Hepatocyte (in vitro differentiated cells): ENCODE results near the gene DCC. TPM values are rescaled to one million over a fixed set of nuclear protein-coding genes. Genes with fewer than 3 reads are reported as not detected.

Experiments
- DNase-seq: peaks from one replicate; pipeline ENCODE4 v3.0.0-alpha.2; 2016; ENCODE audit warnings: low spot score
- H2AFZ ChIP-seq: fragments of 200-600 bp; sonication (generic); 2 replicates; pipeline ENCODE4 v1.6.0; 2016; ENCODE audit warnings: antibody characterized with exemption, mild to moderate bottlenecking
- H3K27ac ChIP-seq: fragments of 200-600 bp; sonication (generic); 2 replicates; pipeline ENCODE4 v1.5.1; 2016; ENCODE audit warnings: mild to moderate bottlenecking
- H3K27me3 ChIP-seq: fragments of 200-600 bp; sonication (generic); 2 replicates; pipeline ENCODE4 v1.6.1; 2016
- H3K36me3 ChIP-seq: fragments of 200-600 bp; sonication (generic); replicated peaks from 2 replicates; pipeline ENCODE4 v1.5.1; 2016; ENCODE audit warnings: low read depth; ENCODE audit not compliant: insufficient read depth
- H3K4me1 ChIP-seq: fragments of 200-600 bp; sonication (generic); 2 replicates; pipeline ENCODE4 v1.5.1; 2016; ENCODE audit warnings: mild to moderate bottlenecking, moderate library complexity; ENCODE audit not compliant: insufficient read depth
- H3K4me2 ChIP-seq: fragments of 200-600 bp; sonication (generic); 2 replicates; pipeline ENCODE4 v1.6.0; 2016
- H3K4me3 ChIP-seq: fragments of 200-600 bp; sonication (generic); 2 replicates; pipeline ENCODE4 v1.5.1; 2016; ENCODE audit warnings: mild to moderate bottlenecking
- H3K79me2 ChIP-seq: fragments of 200-600 bp; sonication (generic); 2 replicates; pipeline ENCODE4 v1.6.0; 2017; ENCODE audit warnings: mild to moderate bottlenecking
- H3K9me2 ChIP-seq: fragments of 200-600 bp; sonication (generic); replicated peaks from 2 replicates; pipeline ENCODE4 v1.6.0; 2017; ENCODE audit warnings: mild to moderate bottlenecking; ENCODE audit not compliant: insufficient read depth
- H3K9me3 ChIP-seq: fragments of 200-600 bp; sonication (generic); 2 replicates; pipeline ENCODE4 v1.5.1; 2016; ENCODE audit warnings: low read depth, mild to moderate bottlenecking
- H4K20me1 ChIP-seq: fragments of 200-600 bp; sonication (generic); 2 replicates; pipeline ENCODE4 v1.6.0; 2016; ENCODE audit warnings: mild to moderate bottlenecking; ENCODE audit not compliant: insufficient read depth, poor library complexity, severe bottlenecking
- CTCF ChIP-seq: fragments of 200-600 bp; sonication (generic); IDR thresholded peaks from 2 replicates; pipeline ENCODE4 v1.5.1; 2016; ENCODE audit warnings: antibody characterized with exemption, mild to moderate bottlenecking; ENCODE audit not compliant: poor library complexity
- EZH2 ChIP-seq: fragments of 200-600 bp; sonication (generic); IDR thresholded peaks from 2 replicates; pipeline ENCODE4 v1.6.1; 2016; ENCODE audit warnings: antibody characterized with exemption, mild to moderate bottlenecking, borderline replicate concordance
- EZH2phosphoT487 ChIP-seq: fragments of 200-600 bp; sonication (generic); IDR thresholded peaks from one replicate; pipeline ENCODE4 v1.6.1; 2018; ENCODE audit warnings: antibody characterized with exemption, mild to moderate bottlenecking, low read depth, moderate library complexity; ENCODE audit not compliant: unreplicated experiment, severe bottlenecking
- WGBS: methylation state at CpG from one replicate; pipeline ENCODE4 v1.1.6; 2016; ENCODE audit warnings: low lambda C conversion rate; ENCODE audit errors: missing lambda C conversion rate; 5-methylcytosine and 5-hydroxymethylcytosine counted together
- polyA plus RNA-seq: library from polyadenylated mRNA; unstranded; fragments of >200 nt; fragmentation: Nextera tagmentation; extraction: Ambion mirVana; gene quantifications from 2 replicates; pipeline ENCODE4 v1.2.1, GENCODE V29; 2016
- total RNA-seq: library from RNA; depleted of rRNA; stranded (reverse); fragments of >200 nt; gene quantifications from 2 replicates; pipeline ENCODE4 v1.2.3, GENCODE V29; 2014

Gene DCC
- total and polyA plus RNA-seq, 2 experiments from 2014 or later: 1.0 to 3.5 TPM

DNA sequence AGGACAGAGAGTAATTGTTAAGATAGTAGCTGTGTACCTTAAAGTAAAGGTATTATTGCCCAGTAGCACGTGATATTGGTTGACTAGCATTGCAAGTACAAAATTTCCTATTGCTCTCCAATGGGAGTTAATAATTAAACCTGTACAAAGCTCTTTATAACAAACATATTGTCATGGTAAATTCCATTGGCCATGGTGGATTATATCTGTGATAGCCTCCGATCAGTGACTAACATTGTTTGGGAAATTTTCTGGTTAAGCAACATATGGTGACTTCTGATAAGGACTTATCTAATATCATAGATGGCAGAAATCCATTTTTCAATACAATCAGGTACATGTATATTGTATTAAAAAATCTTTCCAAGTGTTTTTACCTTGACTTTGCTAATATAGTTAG is 360.8 kb downstream of the DCC start:
- Histone ChIP-seq H3K79me2 (no peaks in the 10 kb centered on the region), H3K4me2 (peak overlapping the region; percentile 45), H3K4me3 (no peak overlapping the region), H4K20me1 (no peaks in the 10 kb centered on the region), H3K27ac (peak overlapping the region; percentile 51), H3K9me3 (no peaks in the 10 kb centered on the region), H3K9me2 (no peaks in the 10 kb centered on the region), H3K36me3 (no peaks in the 10 kb centered on the region), H3K27me3 (no peaks in the 10 kb centered on the region), H3K4me1 (no peaks in the 10 kb centered on the region), H2AFZ (no peak overlapping the region)
- peak; percentile 43 for DNase-seq
- no peak for TF ChIP-seq EZH2phosphoT487
- TF ChIP-seq CTCF: no peak
- no peak for TF ChIP-seq EZH2
- 53% methylated on average over 2 of the region's 2 CpGs for WGBS

DNA sequence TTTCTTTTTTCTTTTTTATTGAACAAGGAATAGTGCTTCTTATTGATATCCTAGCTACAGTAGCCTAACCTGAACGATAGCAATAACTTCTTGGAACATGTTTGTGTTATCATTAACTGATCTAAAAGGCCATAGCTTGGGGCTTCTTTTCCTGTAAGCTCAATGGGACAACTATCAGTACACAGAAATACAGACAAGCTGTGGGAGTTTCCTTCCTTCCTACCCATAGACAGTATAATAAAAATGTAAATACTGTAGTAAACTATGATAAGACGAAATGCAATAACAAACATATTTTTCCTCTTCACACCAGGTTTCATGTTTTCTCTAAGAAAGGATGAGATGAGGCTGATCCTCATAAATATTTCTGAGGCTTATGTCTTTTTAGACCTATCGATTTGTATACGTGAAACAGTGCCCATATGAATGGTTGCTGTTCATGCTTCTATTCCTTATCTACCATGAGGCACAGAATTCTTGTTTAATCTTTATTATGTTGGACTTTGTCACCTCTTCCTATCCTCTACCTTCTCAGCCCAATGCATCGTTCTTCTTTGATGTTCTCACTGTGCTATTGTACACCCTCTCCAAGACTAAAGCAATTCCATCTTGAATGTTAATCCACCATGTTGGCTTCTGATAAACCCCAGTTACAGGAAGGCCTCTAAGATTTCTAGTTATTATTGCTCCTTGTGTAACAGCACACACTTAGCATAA is 361.4 kb downstream of the DCC start:
- H4K20me1 ChIP-seq: no peaks in the 10 kb centered on the region
- 65% methylated on average over 5 of the region's 5 CpGs for WGBS
- no peaks in the 10 kb centered on the region for H3K9me2 ChIP-seq
- no peaks in the 10 kb centered on the region for H3K36me3 ChIP-seq
- H3K27me3 ChIP-seq: no peaks in the 10 kb centered on the region
- H3K9me3 ChIP-seq: no peaks in the 10 kb centered on the region
- H3K4me3 ChIP-seq: no peak overlapping the region
- H3K27ac ChIP-seq: peak overlapping the region; percentile 51
- no peaks in the 10 kb centered on the region for H3K79me2 ChIP-seq
- no peak for DNase-seq
- H3K4me2 ChIP-seq: peak overlapping the region; percentile 45
- TF ChIP-seq EZH2phosphoT487 (no peak), EZH2 (no peak), CTCF (no peak)
- no peak overlapping the region for H2AFZ ChIP-seq
- H3K4me1 ChIP-seq: no peaks in the 10 kb centered on the region

- DNase-seq: no peak
- H3K79me2 ChIP-seq: no peaks in the 10 kb centered on the region
- H4K20me1 ChIP-seq: no peaks in the 10 kb centered on the region
- no peaks in the 10 kb centered on the region for H3K36me3 ChIP-seq
- no peaks in the 10 kb centered on the region for H3K4me1 ChIP-seq
- no peak overlapping the region for H2AFZ ChIP-seq
- 84% methylated on average over 4 of the region's 4 CpGs for WGBS
- TF ChIP-seq EZH2: no peak
- no peaks in the 10 kb centered on the region for H3K9me2 ChIP-seq
- H3K27me3 ChIP-seq: no peaks in the 10 kb centered on the region
- no peaks in the 10 kb centered on the region for H3K9me3 ChIP-seq
- H3K4me2 ChIP-seq: no peak overlapping the region
- no peak overlapping the region for H3K27ac ChIP-seq
- H3K4me3 ChIP-seq: no peak overlapping the region
Observed at GRCh38 chr18:52715421-52715820, 375.4 kb downstream of the DCC start.

DNA sequence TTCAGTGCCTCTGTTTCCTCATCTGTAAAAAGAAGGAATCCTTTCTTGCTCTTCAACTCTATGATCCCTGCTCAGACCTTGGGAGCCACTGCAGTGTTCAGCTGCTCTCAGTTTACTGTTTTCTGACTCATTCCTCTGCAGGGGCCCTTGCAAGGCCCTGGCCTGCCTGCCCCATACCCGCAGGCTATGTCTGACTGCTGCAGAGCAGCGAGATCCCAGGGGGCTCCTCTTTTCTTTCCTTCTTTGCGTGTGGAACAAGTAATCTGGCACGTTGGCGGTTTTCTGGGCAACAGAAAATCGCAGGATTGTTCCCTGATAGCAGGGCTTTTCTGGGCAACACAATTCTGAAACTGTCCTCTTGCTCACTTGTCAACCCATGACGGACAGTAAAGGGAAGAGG is 376.0 kb downstream of the DCC start:
- WGBS: 84% methylated on average over 7 of the region's 7 CpGs
- H3K27me3 ChIP-seq: no peaks in the 10 kb centered on the region
- H3K9me3 ChIP-seq: no peaks in the 10 kb centered on the region
- TF ChIP-seq EZH2 (no peak), EZH2phosphoT487 (no peak), CTCF (no peak)
- no peak overlapping the region for H2AFZ ChIP-seq
- H3K4me3 ChIP-seq: no peak overlapping the region
- no peaks in the 10 kb centered on the region for H3K79me2 ChIP-seq
- no peaks in the 10 kb centered on the region for H4K20me1 ChIP-seq
- DNase-seq: no peak
- H3K4me1 ChIP-seq: no peaks in the 10 kb centered on the region
- H3K9me2 ChIP-seq: no peaks in the 10 kb centered on the region
- no peak overlapping the region for H3K4me2 ChIP-seq
- no peak overlapping the region for H3K27ac ChIP-seq
- no peaks in the 10 kb centered on the region for H3K36me3 ChIP-seq
